ENCODE data around the gene TEAD1.

The TEAD1 gene

GRCh38 chr11:12848413-12848812 is 174.2 kb downstream of the TEAD1 start:
- Histone ChIP-seq H4K8ac (ENCODE audit: low read depth, low read length) (no peak overlapping the region), H2BK120ac (ENCODE audit: low read depth, low read length) (no peak overlapping the region), H3K27me3 (ENCODE audit: control insufficient read depth in 3 of 3, insufficient read depth in 3 of 3, low read depth in 1 of 3, low read length in 3 of 3) (no peaks in the 10 kb centered on the region), H3K9ac (ENCODE audit: low read depth, low read length, poor library complexity) (no peak overlapping the region), H3K18ac (ENCODE audit: low read length) (no peak overlapping the region), H2BK15ac (ENCODE audit: low read length) (no peak overlapping the region), H2BK5ac (ENCODE audit: low read length) (no peak overlapping the region), H3K36me3 (replicated peaks in 1 of 2; ENCODE audit: control insufficient read depth in 2 of 2, insufficient read depth in 2 of 2, low read length in 2 of 2) (peaks cover 0 to 8% of the 10 kb centered on the region in 2 donors), H3K4me2 (ENCODE audit: insufficient read depth, low read length, poor library complexity, severe bottlenecking) (no peak overlapping the region), H3K4me1 (ENCODE audit: control insufficient read depth in 2 of 2, insufficient read depth in 1 of 2, low read depth in 1 of 2, low read length in 2 of 2) (peaks cover 23 to 33% of the 10 kb centered on the region in 2 donors), H3K4me3 (ENCODE audit: low read length in 2 of 2) (no peak overlapping the region), H4K91ac (ENCODE audit: low read depth, low read length, poor library complexity) (no peak overlapping the region), H3K4ac (ENCODE audit: low read length) (no peak overlapping the region), H3K27ac (replicated peaks; ENCODE audit: low read length) (no peak overlapping the region), H2AFZ (ENCODE audit: low read length) (no peak overlapping the region), H3K9me3 (replicated peaks in 1 of 2; ENCODE audit: control insufficient read depth in 2 of 2, insufficient read depth in 1 of 2, low read depth in 1 of 2, low read length in 2 of 2) (peaks cover 0 to 9% of the 10 kb centered on the region in 2 donors), H3K79me1 (ENCODE audit: low read depth, low read length) (peaks cover 2% of the 10 kb centered on the region), H3K14ac (ENCODE audit: low read length) (no peak overlapping the region), H2BK12ac (ENCODE audit: low read length) (no peak overlapping the region), H2AK5ac (ENCODE audit: low read depth, low read length) (no peak overlapping the region), H3K23ac (ENCODE audit: low read depth, low read length, poor library complexity) (no peak overlapping the region)
- WGBS, 2 donors (ENCODE audit: extremely low coverage in 2 of 2, insufficient read length in 2 of 2, insufficient replicate concordance in 1 of 2): no CpG with 5 or more reads among the region's 3 CpGs
- DNase-seq (ENCODE audit: low spot score): no peak

- Histone ChIP-seq H3K36me3 (replicated peaks in 1 of 2; ENCODE audit: control insufficient read depth in 2 of 2, insufficient read depth in 2 of 2, low read length in 2 of 2) (peaks cover 0 to 27% of the 10 kb centered on the region in 2 donors), H3K27ac (replicated peaks; ENCODE audit: low read length) (no peak overlapping the region), H3K79me1 (ENCODE audit: low read depth, low read length) (no peaks in the 10 kb centered on the region), H3K4ac (ENCODE audit: low read length) (no peak overlapping the region), H4K91ac (ENCODE audit: low read depth, low read length, poor library complexity) (no peak overlapping the region), H3K18ac (ENCODE audit: low read length) (no peak overlapping the region), H2BK120ac (ENCODE audit: low read depth, low read length) (no peak overlapping the region), H3K9ac (ENCODE audit: low read depth, low read length, poor library complexity) (no peak overlapping the region), H4K8ac (ENCODE audit: low read depth, low read length) (no peak overlapping the region), H2BK15ac (ENCODE audit: low read length) (no peak overlapping the region), H3K4me2 (ENCODE audit: insufficient read depth, low read length, poor library complexity, severe bottlenecking) (no peak overlapping the region), H3K9me3 (replicated peaks in 1 of 2; ENCODE audit: control insufficient read depth in 2 of 2, insufficient read depth in 1 of 2, low read depth in 1 of 2, low read length in 2 of 2) (peaks cover 0 to 4% of the 10 kb centered on the region in 2 donors), H3K23ac (ENCODE audit: low read depth, low read length, poor library complexity) (no peak overlapping the region), H2AFZ (ENCODE audit: low read length) (no peak overlapping the region), H2AK5ac (ENCODE audit: low read depth, low read length) (no peak overlapping the region), H2BK5ac (ENCODE audit: low read length) (no peak overlapping the region), H2BK12ac (ENCODE audit: low read length) (no peak overlapping the region), H3K14ac (ENCODE audit: low read length) (no peak overlapping the region), H3K4me1 (ENCODE audit: control insufficient read depth in 2 of 2, insufficient read depth in 1 of 2, low read depth in 1 of 2, low read length in 2 of 2) (peaks cover 0 to 5% of the 10 kb centered on the region in 2 donors), H3K27me3 (ENCODE audit: control insufficient read depth in 3 of 3, insufficient read depth in 3 of 3, low read depth in 1 of 3, low read length in 3 of 3) (no peaks in the 10 kb centered on the region), H3K4me3 (ENCODE audit: low read length in 2 of 2) (no peak overlapping the region)
- DNase-seq (ENCODE audit: low spot score): no peak
- no CpG with 5 or more reads among the region's 1 CpG for WGBS, 2 donors (ENCODE audit: extremely low coverage in 2 of 2, insufficient read length in 2 of 2, insufficient replicate concordance in 1 of 2)
These were observed 179.1 kb downstream of the TEAD1 start for GRCh38 chr11:12853325-12853651.

- Histone ChIP-seq H2BK12ac (ENCODE audit: low read length) (no peak overlapping the region), H4K91ac (ENCODE audit: low read depth, low read length, poor library complexity) (no peak overlapping the region), H3K36me3 (replicated peaks in 1 of 2; ENCODE audit: control insufficient read depth in 2 of 2, insufficient read depth in 2 of 2, low read length in 2 of 2) (peaks cover 0 to 29% of the 10 kb centered on the region in 2 donors), H3K4me3 (ENCODE audit: low read length in 2 of 2) (no peak overlapping the region), H3K4me1 (ENCODE audit: control insufficient read depth in 2 of 2, insufficient read depth in 1 of 2, low read depth in 1 of 2, low read length in 2 of 2) (peaks cover 0 to 5% of the 10 kb centered on the region in 2 donors), H2BK120ac (ENCODE audit: low read depth, low read length) (no peak overlapping the region), H3K23ac (ENCODE audit: low read depth, low read length, poor library complexity) (no peak overlapping the region), H3K14ac (ENCODE audit: low read length) (no peak overlapping the region), H3K79me1 (ENCODE audit: low read depth, low read length) (no peaks in the 10 kb centered on the region), H2AK5ac (ENCODE audit: low read depth, low read length) (no peak overlapping the region), H3K27me3 (ENCODE audit: control insufficient read depth in 3 of 3, insufficient read depth in 3 of 3, low read depth in 1 of 3, low read length in 3 of 3) (no peaks in the 10 kb centered on the region), H3K27ac (replicated peaks; ENCODE audit: low read length) (no peak overlapping the region), H3K18ac (ENCODE audit: low read length) (no peak overlapping the region), H3K9me3 (replicated peaks in 1 of 2; ENCODE audit: control insufficient read depth in 2 of 2, insufficient read depth in 1 of 2, low read depth in 1 of 2, low read length in 2 of 2) (peaks cover 0 to 4% of the 10 kb centered on the region in 2 donors), H3K4me2 (ENCODE audit: insufficient read depth, low read length, poor library complexity, severe bottlenecking) (no peak overlapping the region), H3K4ac (ENCODE audit: low read length) (no peak overlapping the region), H2AFZ (ENCODE audit: low read length) (no peak overlapping the region), H2BK5ac (ENCODE audit: low read length) (no peak overlapping the region), H2BK15ac (ENCODE audit: low read length) (no peak overlapping the region), H4K8ac (ENCODE audit: low read depth, low read length) (no peak overlapping the region), H3K9ac (ENCODE audit: low read depth, low read length, poor library complexity) (no peak overlapping the region)
- DNase-seq (ENCODE audit: low spot score): no peak
- no CpG with 5 or more reads among the region's 7 CpGs for WGBS, 2 donors (ENCODE audit: extremely low coverage in 2 of 2, insufficient read length in 2 of 2, insufficient replicate concordance in 1 of 2)
These were observed 179.6 kb downstream of the TEAD1 start for GRCh38 chr11:12853652-12854296.

GRCh38 chr11:12854297-12854661 is 180.1 kb downstream of the TEAD1 start:
- Histone ChIP-seq H2BK15ac (ENCODE audit: low read length) (no peak overlapping the region), H3K18ac (ENCODE audit: low read length) (no peak overlapping the region), H2AK5ac (ENCODE audit: low read depth, low read length) (no peak overlapping the region), H3K27ac (replicated peaks; ENCODE audit: low read length) (no peak overlapping the region), H4K91ac (ENCODE audit: low read depth, low read length, poor library complexity) (no peak overlapping the region), H3K4me1 (ENCODE audit: control insufficient read depth in 2 of 2, insufficient read depth in 1 of 2, low read depth in 1 of 2, low read length in 2 of 2) (peaks cover 2 to 5% of the 10 kb centered on the region in 2 donors), H3K4me2 (ENCODE audit: insufficient read depth, low read length, poor library complexity, severe bottlenecking) (no peak overlapping the region), H3K79me1 (ENCODE audit: low read depth, low read length) (no peaks in the 10 kb centered on the region), H4K8ac (ENCODE audit: low read depth, low read length) (no peak overlapping the region), H3K23ac (ENCODE audit: low read depth, low read length, poor library complexity) (no peak overlapping the region), H2BK12ac (ENCODE audit: low read length) (no peak overlapping the region), H3K4me3 (ENCODE audit: low read length in 2 of 2) (no peak overlapping the region), H2BK5ac (ENCODE audit: low read length) (no peak overlapping the region), H3K36me3 (replicated peaks in 1 of 2; ENCODE audit: control insufficient read depth in 2 of 2, insufficient read depth in 2 of 2, low read length in 2 of 2) (peaks cover 0 to 29% of the 10 kb centered on the region in 2 donors), H3K9me3 (replicated peaks in 1 of 2; ENCODE audit: control insufficient read depth in 2 of 2, insufficient read depth in 1 of 2, low read depth in 1 of 2, low read length in 2 of 2) (peaks cover 0 to 4% of the 10 kb centered on the region in 2 donors), H2BK120ac (ENCODE audit: low read depth, low read length) (no peak overlapping the region), H3K27me3 (ENCODE audit: control insufficient read depth in 3 of 3, insufficient read depth in 3 of 3, low read depth in 1 of 3, low read length in 3 of 3) (no peaks in the 10 kb centered on the region), H2AFZ (ENCODE audit: low read length) (no peak overlapping the region), H3K14ac (ENCODE audit: low read length) (no peak overlapping the region), H3K9ac (ENCODE audit: low read depth, low read length, poor library complexity) (no peak overlapping the region), H3K4ac (ENCODE audit: low read length) (no peak overlapping the region)
- no CpG with 5 or more reads among the region's 3 CpGs for WGBS, 2 donors (ENCODE audit: extremely low coverage in 2 of 2, insufficient read length in 2 of 2, insufficient replicate concordance in 1 of 2)
- DNase-seq (ENCODE audit: low spot score): no peak

Data from neuronal stem cell (in vitro differentiated cells).